AG04449 (cell line): ENCODE results near the gene TMEM255B.

Experiments used
- CTCF ChIA-PET: fragments of 350-600 bp; formaldehyde crosslinking; extraction: SDS; loops from one replicate; lab custom pipeline; 2021; ENCODE audit warnings: antibody characterized with exemption; lab: Yijun Ruan, JAX
- POLR2A ChIA-PET: fragments of 400-600, 350-600 bp; formaldehyde crosslinking; extraction: SDS; loops from one replicate; lab custom pipeline; 2020; ENCODE audit warnings: antibody characterized with exemption, inconsistent platforms; lab: Yijun Ruan, JAX
- DNase-seq: peaks from one replicate; pipeline ENCODE4 v3.0.0-alpha.2; 2010; ENCODE audit warnings: low read depth, low spot score
- H3K4me3 ChIP-seq: 2 replicates; pipeline ENCODE4 v1.5.1; 2011; ENCODE audit warnings: low read depth, mild to moderate bottlenecking, control low read depth, low read length
- CTCF ChIP-seq: IDR thresholded peaks from one replicate; pipeline ENCODE4 v1.5.1; 2011; ENCODE audit warnings: mild to moderate bottlenecking, moderate library complexity, low read length, control low read depth, inconsistent platforms; ENCODE audit not compliant: insufficient read depth; ENCODE audit errors: missing control alignments

The TMEM255B gene

DNA sequence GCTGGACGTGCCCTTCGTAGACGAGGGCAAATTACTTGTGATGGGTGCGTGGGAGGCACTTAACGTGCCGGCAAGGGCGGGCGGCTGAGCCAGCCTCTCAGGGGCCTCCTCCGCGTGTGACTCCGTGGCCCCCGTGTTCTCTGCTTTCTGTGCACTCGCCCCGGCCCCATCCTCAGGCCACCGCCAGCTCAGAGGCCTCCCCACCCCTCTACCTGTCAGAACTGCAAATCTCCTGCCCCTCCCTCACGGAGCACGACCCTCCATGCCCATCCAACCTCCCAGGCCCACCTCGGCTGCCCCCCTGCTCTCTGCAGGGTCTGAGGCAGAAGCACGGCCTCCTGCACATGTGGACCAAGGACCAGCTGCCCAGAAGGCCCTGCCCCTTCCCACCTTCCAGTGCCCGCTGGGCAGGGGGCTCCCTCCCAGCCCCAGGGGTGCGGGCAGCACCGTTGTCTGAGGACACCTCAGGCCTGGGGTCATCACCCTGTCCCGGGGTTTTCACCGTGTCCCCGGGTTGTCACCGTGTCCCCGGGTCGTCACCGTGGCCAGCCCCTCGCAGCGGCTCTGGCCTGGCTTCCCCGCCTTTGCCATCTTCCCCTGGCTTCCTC, 44.5 kb downstream of the TMEM255B start:
- CTCF ChIA-PET: interaction anchor here (0.8 to 2.0 kb wide), 3 partner anchors 21 to 423 kb away, joined by 3 to 5 read pairs (median 3); no protein-coding TSS in a partner anchor
- no peak overlapping the region for H3K4me3 ChIP-seq
- no peak for DNase-seq
- no peak for TF ChIP-seq CTCF
- POLR2A ChIA-PET: interaction anchor here (1.1 to 2.1 kb wide), 2 partner anchors 11 to 124 kb away, joined by 4 read pairs; no protein-coding TSS in a partner anchor

DNA sequence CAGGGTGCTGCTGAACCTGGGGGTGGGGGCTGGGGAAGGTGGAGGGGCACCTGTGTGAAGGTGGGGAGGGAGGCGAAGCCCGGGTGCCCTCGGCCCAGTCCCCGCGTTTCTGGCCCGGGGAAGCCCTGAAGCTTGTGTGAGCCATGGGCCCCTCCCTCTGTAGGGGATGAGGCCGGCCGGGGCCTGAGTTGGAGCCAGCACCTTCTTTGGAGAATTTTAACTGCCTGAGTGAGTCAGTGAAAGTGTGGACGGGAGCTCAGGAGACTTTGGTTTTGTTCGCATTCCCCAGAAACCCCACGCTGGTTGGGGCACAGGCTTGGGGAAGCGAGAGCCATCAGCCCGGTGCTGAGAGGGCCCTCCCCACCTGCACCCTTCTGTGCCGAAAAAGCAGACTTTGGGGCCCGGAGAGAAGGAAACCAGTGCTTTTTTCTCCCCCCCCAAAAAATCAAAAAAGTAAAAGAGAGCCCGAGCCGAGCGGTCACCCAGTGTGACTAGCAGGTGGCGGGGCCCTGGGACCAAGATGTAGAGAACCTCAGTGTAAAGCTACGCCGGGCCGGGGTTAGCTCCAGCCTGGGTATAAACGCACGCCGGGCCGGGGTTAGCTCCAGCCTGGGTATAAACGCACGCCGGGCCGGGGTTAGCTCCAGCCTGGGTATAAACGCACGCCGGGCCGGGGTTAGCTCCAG, 45.1 kb downstream of the TMEM255B start:
- POLR2A ChIA-PET: interaction anchor here (1.1 to 2.1 kb wide), 2 partner anchors 10 to 124 kb away, joined by 4 read pairs; no protein-coding TSS in a partner anchor
- DNase-seq: no peak
- no peak for TF ChIP-seq CTCF
- CTCF ChIA-PET: interaction anchor here (0.8 to 2.0 kb wide), 2 partner anchors 22 to 80 kb away, joined by 3 to 5 read pairs; no protein-coding TSS in a partner anchor
- no peak overlapping the region for H3K4me3 ChIP-seq

- POLR2A ChIA-PET: interaction anchor here (1.1 to 2.1 kb wide), 2 partner anchors 10 to 123 kb away, joined by 4 read pairs; no protein-coding TSS in a partner anchor
- CTCF ChIA-PET: interaction anchor here (0.8 to 2.0 kb wide), 2 partner anchors 22 to 80 kb away, joined by 3 to 5 read pairs; no protein-coding TSS in a partner anchor
- H3K4me3 ChIP-seq: no peak overlapping the region
- TF ChIP-seq CTCF: no peak
- no peak for DNase-seq
Observed at GRCh38 chr13:113804703-113805430, 45.8 kb downstream of the TMEM255B start.

DNA sequence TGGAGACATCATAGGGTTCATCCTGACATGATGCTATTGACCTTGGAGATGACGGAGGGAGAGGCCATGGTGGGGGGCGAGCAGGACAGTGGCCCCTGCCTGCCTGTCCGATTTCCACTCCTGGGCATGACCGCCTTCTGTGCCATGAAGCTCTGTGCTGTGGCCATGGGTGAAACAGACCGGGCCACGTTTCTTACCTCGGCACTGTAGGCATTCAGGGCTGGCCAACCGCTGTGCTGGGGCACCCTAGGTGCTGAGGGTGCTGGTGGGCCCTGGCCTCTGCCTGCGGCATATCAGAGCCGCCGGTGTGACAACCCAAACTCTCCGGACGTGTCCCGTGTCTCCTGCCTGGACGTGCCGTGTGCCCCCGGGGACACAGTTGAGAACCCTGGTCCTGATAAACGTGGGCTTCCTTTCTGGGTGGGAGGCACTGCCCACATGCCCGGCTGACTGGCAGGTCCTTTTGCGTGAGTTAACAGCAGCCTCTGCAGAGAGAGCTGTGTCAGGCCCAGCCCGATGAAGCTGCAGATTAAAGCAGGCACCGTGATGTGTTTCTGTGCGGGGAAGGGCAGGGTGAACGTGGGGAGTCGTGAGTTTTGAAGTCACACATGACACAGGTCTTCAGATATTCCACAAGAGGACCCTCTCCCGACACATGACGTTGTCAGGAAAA, 46.5 kb downstream of the TMEM255B start:
- ChIA-PET CTCF (interaction anchor here (1.0 kb wide), 1 partner anchor 9 kb away, joined by 3 read pairs; no protein-coding TSS in a partner anchor), POLR2A (no interaction called here)
- no peak for DNase-seq
- H3K4me3 ChIP-seq: no peak overlapping the region
- no peak for TF ChIP-seq CTCF

DNA sequence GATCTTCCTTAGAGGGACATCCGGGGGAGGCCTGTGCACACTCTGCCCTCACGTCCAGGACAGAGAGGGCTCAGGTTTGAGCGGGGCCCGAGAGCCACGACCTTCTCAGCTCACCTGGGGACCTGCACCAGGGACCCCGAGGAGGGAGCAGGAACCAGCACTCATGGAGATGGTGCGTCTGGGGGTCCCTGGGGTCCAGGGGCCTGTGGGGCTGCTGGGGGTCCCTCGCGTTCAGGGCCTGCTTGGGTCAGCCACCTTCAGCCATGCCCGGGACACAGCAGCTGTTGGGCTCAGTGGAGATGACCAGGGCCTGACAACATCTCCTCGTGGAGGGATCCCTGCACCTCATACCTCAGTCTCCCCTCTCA, 47.1 kb downstream of the TMEM255B start:
- ChIA-PET POLR2A (no interaction called here), CTCF (interaction anchor here (1.0 kb wide), 1 partner anchor 9 kb away, joined by 3 read pairs; no protein-coding TSS in a partner anchor)
- no peak for TF ChIP-seq CTCF
- no peak overlapping the region for H3K4me3 ChIP-seq
- no peak for DNase-seq
